Neural cell (in vitro differentiated cells): ENCODE measurements around the gene GPC5.

Source experiments
- CTCF ChIP-seq: fragments of 450-650 bp; IDR thresholded peaks from 2 replicates; pipeline ENCODE4 v1.5.1; 2014; ENCODE audit warnings: antibody characterized with exemption, mild to moderate bottlenecking, moderate library complexity; ENCODE audit not compliant: poor library complexity, severe bottlenecking
- EZH2 ChIP-seq: fragments of 200-600, 300-800 bp; shearing (Covaris generic), sonication (generic); IDR thresholded peaks from 2 replicates; pipeline ENCODE4 v1.6.1; 2014; ENCODE audit warnings: antibody characterized with exemption, low read length, borderline replicate concordance, mild to moderate bottlenecking; ENCODE audit not compliant: insufficient read depth, poor library complexity, severe bottlenecking
- POLR2AphosphoS5 ChIP-seq: IDR thresholded peaks from 2 replicates; pipeline ENCODE4 v1.6.1; 2012
- SMC3 ChIP-seq: fragments of 450-650 bp; conservative IDR thresholded peaks from 2 replicates; pipeline ENCODE4 v1.6.1; 2014; ENCODE audit warnings: antibody characterized with exemption, mild to moderate bottlenecking, moderate library complexity; ENCODE audit not compliant: poor library complexity

DNA sequence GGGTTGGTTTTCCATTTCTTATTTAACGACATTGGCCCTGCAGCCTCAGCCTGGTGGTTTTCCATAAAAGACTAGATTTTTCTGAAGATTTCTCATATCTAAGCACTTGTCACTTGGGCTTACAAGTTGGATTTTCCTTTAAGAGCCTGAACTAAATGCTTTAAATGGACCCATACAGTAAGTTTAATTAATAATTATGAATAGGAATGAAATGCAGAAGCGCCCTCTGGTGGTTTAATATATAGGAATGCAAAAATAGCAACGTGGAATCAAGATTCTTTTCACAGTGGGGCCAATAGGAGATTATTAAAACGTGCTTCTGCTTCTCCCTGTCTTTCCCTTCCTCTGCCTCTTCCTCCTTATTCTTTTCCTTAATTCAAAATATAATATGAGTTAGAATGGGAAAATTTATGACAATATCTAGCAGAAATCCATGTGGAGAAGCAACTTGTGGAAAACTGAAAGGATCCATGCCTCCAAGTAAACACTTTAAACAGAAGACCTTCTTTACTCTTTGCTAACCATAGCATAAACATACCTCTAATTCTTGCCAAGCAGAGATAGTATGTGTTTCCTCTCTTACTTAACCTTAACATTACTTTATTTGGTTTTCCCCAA lies 324.0 kb downstream of the GPC5 start:
- TF ChIP-seq CTCF (peak; percentile 71), POLR2AphosphoS5 (no peak), EZH2 (no peak), SMC3 (peak; percentile 81)
